Ureter (tissue), 1 donor: Measurements from ENCODE around the gene KRTAP10-12. TPM values are rescaled to one million over a fixed set of nuclear protein-coding genes. Genes with fewer than 3 reads are reported as not detected.
"Not testable (repeated sequence)": the region's sequence is repeated elsewhere in the genome, so short reads cannot be mapped to it uniquely, and the experiment has no call there.

Experiments
- DNase-seq: peaks from one replicate; pipeline ENCODE4 v3.0.0-alpha.2; 2020; ENCODE audit warnings: low spot score
- total RNA-seq: library from RNA; stranded (reverse); gene quantifications from one replicate; pipeline ENCODE4 v1.2.4, GENCODE V29; 2023
- donor health status: DM: yes; HTN: yes; CAD: no.

The KRTAP10-12 gene
- total RNA-seq, 1 donor from 2014 or later = not detected

GRCh38 chr21:44670642-44671432 lies 26.1 kb upstream of the KRTAP10-12 start:
- DNase-seq = no peak

GRCh38 chr21:44671911-44672310 lies 25.1 kb upstream of the KRTAP10-12 start:
- DNase-seq = no peak

GRCh38 chr21:44677881-44678280 lies 19.1 kb upstream of the KRTAP10-12 start:
- no peak for DNase-seq

DNA sequence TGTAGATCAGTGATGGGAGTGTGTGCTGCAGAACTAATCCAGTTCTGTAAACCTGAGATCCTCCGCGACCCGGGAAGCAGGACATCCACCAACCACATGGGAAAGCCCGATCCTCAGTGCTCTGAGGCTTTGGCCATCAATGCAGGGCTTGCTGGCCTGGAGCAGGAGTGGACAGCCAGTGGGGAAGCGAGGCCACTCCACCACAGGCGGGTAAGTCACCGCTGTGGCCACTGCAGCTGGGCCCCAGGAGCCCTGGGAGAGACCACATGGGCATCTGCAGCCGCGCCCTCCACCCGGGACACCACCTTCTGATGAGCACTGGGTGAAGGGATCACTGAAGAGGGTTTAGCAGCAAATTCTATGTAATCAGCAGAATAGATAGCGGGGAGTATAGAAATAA lies 15.8 kb upstream of the KRTAP10-12 start:
- DNase-seq = no peak

DNA sequence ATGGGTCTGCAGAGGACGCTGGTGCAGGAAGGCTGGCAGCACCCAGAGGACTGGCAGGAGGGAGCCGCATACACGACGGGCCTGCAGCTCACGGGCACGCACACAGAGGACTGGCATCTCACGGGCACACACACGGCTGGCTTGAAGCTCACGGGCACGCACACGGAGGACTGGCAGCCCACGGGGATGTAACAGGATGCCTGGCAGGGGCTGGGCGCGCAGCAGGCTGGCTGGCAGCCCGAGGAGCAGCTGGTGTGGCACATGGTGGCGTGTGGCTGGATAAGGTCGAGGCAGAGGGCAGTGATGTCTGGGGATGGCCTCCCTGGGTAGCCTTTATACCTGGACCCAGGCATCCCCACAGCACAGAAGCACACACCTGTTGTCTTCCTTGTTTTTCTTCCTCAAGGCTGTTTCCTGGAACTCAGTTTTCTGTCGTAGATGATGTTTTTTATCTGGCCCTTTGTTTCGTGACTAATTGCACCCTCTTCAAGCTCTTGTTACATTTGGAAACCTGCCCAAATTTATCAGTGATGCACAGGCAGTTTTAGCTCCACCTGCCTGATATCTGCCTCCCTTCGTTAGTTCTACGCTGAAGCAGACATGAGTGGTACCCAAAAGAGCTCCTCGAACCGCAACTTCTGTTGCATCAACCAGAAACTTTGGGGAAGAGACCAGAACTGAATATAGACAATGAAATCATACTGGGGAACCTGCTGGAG lies 15.0 kb upstream of the KRTAP10-12 start, which contains the start of gene KRTAP12-1:
Gene KRTAP12-1 (minus strand): TSS at position 303 of the 719 bp plus-strand sequence. CDS start 40 bp downstream, at position 263.
- DNase-seq = no peak

GRCh38 chr21:44682580-44683151 lies 14.3 kb upstream of the KRTAP10-12 start:
- DNase-seq = no peak

GRCh38 chr21:44684077-44684476 lies 12.9 kb upstream of the KRTAP10-12 start:
- DNase-seq = no peak

DNA sequence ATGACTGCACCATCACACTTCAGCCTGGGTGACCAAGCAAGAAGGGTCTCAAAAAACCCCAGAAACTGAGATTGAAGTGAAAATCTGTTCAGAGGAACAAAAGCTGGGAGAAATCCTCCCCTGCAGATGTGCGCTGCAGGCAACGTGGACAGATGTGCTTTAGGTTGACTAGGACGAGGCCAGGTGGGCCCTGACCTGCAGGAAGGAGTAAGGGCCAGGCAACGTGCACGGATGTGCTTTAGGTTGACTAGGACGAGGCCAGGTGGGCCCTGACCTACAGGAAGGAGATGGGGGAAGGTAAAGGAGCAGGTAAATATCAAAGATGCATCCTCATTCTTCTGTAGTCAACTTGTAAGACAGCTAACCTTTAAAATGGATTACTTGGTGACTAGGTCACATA lies 12.5 kb upstream of the KRTAP10-12 start:
- no peak for DNase-seq

DNA sequence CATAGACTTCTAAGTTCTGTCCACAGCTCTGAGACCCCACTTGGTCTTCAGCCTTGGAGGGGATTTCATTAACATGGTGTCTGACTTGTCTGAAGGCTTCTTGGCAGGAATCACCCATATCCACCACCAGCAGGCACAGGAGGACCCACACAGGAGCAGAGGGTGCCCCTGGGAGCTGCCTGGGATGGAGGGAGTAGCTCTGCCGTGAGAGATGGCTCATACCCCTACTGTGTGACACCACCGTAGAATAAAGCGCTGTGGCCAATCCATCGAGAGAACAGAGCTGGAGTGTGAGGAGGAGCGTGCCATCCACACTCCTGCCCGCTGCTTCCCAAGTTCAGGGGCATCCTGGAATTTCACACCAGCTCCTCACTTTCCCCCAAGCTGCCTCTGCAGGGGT lies 11.9 kb upstream of the KRTAP10-12 start:
- not testable (repeated sequence) for DNase-seq

GRCh38 chr21:44686000-44686781 lies 10.8 kb upstream of the KRTAP10-12 start:
- DNase-seq = no peak

DNA sequence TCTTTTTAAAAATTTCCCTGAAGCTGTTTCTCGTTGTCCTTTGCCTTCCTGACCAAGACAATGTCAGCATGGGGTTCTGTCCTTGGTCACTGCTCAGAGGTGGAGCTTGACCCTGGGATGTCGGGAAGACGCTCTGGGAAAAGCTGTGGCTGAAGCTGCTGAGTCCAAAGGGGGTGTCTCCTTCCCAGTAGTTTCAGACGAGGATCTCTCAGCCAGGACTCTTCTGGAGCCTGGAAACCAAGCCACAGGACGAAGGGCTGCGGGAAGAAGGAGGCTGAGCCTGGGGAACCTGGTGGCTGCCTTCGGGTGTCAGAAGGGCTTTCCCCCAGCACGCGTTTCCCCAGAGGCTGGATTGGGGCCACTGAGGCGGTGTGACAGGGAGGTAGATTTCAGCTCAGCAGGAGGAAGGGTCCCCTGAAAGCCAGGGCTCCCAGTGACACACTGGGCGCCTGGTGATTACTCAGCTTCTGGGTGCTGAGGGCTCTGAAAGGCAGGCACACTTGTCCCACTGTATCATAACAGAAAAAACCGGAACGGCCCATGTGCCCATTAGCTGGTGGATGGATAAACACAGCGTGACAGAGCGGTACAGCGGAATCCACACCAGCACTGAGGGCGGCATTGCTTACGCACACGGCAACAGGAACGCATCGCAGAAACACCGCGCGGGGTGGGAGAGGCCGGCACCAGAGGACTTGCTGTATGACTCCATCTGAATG lies 10.0 kb upstream of the KRTAP10-12 start:
- DNase-seq = no peak

GRCh38 chr21:44687671-44688070 lies 9.3 kb upstream of the KRTAP10-12 start:
- DNase-seq = no peak

DNA sequence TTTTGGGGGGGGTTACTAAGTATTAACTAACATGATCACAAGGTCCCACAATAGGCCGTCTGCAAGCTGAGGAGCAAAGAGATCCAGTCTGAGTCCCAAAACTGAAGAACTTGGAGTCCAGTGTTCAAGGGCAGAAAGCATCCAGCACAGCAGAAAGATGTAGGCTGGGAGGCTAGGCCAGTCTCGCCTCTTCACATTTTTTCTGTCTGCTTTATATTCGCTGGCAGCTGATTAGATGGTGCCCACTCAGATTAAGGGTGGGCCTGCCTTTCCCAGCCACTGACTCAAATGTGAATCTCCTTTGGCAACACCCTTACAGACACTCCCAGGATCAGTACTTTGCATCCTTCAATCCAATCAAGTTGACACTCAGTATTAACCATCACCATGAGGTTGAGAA lies 7.2 kb upstream of the KRTAP10-12 start:
- not testable (repeated sequence) for DNase-seq

GRCh38 chr21:44691686-44692085 lies 5.3 kb upstream of the KRTAP10-12 start:
- DNase-seq = no peak

DNA sequence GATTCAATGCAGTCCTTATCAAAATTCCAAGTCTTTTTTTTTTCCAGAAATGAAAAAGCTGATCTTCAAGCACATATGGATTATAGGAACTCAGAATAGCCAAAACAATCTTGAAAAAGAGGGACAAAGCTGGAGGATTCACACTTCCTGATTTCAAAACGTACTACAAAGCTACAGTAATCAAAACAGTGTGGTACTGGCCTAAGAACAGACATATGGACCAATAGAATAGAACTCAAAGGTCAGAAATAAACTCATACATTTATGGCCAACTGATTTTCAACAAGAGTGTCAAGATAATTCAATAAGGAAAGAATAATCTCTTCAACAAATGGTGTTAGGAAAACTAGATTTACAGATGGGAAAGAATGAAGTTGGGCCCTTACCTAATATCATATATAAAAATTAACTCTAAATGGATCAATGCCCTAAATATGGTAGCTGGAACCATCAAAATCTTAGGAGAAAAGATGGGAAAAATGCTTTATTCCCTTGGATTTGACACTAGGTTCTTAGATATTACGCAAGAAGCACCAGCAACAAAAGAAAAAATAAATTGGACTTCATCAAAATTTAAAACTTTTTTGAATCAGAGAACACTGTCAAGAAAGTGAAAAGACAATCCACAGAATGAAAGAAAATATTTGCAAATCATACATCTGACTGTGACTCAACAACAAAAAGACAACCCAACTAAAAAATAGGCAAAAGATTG lies 4.0 kb upstream of the KRTAP10-12 start:
- DNase-seq = no peak

- no peak for DNase-seq
These were observed 2.2 kb upstream of the KRTAP10-12 start for GRCh38 chr21:44694776-44695175.

DNA sequence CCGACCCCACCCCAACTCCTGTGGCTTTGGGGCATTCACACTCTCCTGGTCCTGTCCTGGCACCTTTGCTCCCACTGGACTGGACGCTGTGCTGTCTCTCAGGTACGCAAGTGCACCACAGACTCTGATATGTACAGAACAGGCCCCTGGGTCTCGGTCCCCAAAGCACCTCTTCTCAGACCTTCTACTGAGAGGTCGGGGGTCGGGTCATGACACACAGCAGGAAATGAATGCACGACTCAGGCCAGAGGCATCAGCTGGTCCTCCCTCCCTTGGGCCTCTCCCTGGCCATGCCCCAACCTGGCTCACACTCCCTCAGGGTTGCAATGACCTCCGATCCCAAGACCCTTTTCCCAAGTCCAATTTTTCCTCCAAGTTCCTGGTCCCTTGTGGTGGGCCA lies 1.8 kb upstream of the KRTAP10-12 start:
- no peak for DNase-seq

- DNase-seq = no peak
These were observed 1.3 kb upstream of the KRTAP10-12 start for GRCh38 chr21:44695641-44696040.

DNA sequence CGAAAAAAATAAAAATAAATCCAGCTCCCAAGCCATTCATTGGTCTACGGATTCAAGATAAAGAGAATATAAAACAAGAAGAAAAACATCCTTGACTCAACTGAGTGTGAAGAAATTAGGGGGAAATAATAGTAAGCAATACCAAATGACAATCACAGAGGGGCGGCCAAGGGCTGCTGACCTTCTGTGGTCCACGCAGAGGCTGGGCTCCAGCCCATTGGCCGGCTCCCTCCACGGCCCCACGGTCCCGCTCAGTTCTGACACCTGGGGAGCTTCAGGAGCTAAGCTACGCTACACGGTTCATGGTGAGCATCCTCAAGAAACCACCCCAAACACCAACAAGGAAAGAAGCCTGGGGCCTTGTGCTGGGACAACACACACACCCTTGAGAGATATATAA lies 400 bp upstream of the KRTAP10-12 start:
- DNase-seq = no peak
